IMR-90 (cell line): Measurements from ENCODE around the gene IL24.

Source experiments
- CTCF ChIP-seq: conservative IDR thresholded peaks from 2 replicates; pipeline ENCODE4 v1.5.1; 2012; ENCODE audit warnings: mild to moderate bottlenecking, low read depth, low read length, improper control_type of control experiment
- FOS ChIP-seq: fragments of 150-350 bp; IDR thresholded peaks from 2 replicates; pipeline ENCODE4 v1.6.1; 2016; ENCODE audit warnings: low read depth, low read length

DNA sequence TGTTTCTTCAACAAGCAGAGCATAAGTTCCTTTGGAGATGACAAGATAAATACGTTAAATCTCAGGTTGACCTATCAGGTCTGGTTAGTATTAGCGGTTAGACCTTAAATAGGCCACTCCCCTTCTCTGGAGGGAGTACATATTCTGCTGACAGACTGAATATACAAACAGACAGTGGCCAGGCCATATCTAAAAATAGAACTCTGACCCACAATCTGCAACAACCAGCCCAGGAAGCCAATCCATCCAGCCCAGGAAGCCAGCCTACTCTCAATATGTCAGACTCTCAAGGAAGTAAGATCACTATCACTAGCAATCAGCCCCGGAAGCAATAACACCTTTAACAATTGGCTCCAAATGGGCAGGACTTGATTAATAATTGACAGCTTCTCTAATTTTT lies 25.1 kb upstream of the IL24 start:
- TF ChIP-seq CTCF (no peak), FOS (no peak)
